GM18511 (cell line): Measurements from ENCODE around the gene PSMD6.
A peak's percentile ranks its signal among the peaks of the same experiment; 100 is the strongest.

ENCODE experiments used
- ATAC-seq: cut with Tn5 transposase; IDR thresholded peaks from one replicate; pipeline ENCODE4 v1.9.1; 2021; ENCODE audit warnings: mild to moderate bottlenecking, moderate library complexity; ENCODE audit not compliant: unreplicated experiment

Gene PSMD6

DNA sequence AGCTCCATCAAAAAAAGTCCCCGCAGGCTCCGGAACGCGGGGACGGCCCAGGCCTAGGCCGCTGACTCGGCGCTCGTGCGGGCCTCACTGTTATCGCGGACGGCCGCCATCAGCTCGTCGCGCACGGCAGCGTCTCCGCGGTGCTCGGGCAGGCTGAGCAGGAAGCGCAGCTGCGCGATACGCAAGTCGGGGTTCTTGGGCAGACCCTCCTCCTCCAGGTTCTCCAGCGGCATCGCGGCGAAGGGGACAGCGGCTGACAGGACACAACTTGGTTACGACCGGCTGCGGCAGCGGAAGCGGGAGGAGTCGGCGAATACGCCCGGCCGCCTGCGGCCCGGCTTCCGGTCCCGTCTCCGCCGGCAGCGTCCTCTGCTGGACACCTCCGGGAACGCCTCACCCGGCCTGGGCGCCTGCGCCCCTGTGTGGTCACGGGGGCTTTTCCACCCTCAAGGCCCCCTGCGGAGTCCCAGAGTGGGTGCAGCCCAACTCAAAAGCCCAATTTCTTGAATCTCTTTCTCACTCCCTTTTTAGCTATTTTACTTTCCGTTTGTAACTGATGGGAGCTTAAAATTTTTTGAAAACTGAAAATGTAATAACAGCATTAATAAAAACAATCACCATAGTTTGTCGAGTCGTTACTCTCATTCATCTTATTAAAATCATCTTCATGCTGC, at the start of gene PSMD6:
Gene PSMD6 (minus strand): TSS at position 308 of the 674 bp plus-strand sequence. CDS start 75 bp downstream, at position 233.
- peak; percentile 97 for ATAC-seq

DNA sequence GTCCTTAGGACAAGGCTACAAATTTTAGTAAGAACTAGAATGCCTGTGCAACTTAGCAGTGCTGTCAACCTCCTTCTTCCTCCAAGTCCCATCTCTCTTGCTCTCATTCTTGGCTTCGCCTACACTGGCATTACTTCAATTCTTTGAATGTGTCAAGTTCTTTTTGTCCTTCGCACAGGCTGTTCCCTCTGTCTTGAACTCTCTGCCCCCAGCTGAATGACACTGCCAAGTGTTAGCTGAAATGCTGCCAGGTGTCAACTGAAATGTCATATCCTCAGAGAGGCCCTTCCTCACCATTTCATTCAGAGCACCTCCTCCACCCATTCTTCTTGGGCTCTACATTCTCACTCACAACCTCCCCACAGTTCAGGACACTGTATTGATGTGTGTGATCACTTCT, 48.8 kb upstream of the PSMD6 start:
- ATAC-seq = no peak

DNA sequence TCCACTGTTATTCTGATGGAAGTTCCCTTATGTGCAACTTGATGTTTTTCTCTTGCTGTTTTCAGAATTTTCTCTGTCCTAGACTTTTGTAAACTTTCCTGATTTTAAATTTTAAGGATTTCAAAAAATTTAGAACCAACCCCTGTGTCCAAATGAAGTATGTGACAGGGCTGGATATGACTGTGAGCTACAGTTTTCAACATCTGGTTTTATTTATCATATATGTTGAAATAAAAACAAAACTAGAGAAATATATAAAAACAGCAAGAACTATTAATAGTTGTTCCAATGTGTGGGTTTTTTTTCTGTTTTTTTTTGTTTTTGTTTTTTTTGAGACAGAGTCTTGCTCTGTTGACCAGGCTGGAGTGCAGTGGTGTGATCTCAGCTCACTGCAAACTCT, 47.4 kb upstream of the PSMD6 start:
- no peak for ATAC-seq

DNA sequence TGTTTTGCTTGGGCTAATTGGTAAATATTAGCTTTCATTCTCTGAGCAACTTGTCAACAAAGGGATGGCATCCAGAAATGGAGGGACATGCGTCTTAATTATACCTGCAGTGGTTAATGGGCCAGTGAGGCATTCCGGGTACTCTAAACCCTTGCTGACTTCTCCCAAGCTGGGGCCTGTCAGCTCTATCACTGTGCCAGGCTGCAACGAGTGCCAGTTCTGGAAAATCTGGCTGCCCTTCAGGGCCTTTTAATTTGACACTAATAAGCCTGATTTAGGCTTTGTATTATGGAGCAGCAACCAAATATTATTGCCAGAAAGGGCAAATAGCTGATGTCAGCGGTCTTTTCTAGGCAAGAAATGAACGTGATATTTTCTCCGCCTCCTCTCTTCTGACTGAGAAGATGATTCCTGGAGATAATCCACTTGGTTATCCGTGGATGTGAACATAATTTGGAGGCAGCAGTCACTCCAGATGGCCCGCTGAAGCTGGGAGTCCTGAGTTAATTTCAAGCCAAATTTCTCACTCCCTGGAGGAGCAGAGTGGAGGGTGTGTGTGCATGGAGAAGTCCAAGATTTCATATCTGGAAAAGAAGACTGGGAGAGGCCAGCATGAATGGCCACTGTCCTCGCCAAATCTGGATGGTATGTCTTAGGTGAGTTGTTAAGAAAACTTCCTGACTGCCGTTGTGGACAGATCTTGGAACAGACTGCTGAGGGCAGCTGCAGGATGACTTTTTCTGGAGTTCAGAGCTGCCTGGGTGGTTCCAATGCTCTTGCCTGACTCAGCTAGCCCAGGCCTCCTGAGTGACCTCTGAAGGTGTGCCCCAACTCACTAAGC, 44.4 kb upstream of the PSMD6 start:
- no peak for ATAC-seq

DNA sequence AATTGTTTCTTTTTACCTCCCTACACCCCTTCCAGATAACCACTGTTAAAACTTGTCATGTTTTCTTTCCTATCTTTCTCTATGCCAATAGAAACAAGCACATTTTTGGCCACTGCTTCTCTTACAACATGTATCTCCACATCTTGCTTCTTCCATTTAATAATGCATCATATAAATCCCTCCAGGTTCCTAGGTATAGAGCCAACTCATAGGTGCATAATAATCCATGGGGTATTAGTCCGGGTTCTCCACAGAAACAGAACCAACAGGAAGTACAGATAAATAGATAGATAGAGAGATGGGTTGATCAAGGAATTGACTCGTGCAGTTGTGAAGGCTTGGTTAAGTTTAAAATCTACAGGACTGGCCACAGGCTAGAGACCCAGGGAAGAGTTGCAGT, 41.5 kb upstream of the PSMD6 start:
- no peak for ATAC-seq

DNA sequence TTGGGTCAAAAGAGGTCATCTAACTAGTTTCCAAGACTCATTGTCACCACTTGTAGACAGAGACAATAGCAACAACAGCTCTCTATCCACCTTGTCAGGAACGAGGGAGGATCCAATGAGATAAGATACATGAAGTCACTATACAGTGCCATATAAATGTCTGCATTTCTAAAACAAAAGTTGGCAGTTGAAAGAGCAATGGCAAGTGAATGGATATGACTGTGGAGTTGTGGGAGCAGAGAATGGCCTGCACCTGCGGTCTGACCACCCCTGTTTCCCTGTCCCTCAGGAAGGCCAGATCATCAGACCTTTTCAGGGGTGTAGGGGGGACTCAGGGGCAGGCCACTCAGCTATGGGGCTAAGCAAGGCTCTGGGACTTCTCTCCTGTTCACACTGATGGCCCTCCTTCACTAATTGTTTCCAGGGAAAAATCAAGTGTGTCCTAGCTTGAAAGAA, 40.7 kb upstream of the PSMD6 start:
- ATAC-seq = no peak

DNA sequence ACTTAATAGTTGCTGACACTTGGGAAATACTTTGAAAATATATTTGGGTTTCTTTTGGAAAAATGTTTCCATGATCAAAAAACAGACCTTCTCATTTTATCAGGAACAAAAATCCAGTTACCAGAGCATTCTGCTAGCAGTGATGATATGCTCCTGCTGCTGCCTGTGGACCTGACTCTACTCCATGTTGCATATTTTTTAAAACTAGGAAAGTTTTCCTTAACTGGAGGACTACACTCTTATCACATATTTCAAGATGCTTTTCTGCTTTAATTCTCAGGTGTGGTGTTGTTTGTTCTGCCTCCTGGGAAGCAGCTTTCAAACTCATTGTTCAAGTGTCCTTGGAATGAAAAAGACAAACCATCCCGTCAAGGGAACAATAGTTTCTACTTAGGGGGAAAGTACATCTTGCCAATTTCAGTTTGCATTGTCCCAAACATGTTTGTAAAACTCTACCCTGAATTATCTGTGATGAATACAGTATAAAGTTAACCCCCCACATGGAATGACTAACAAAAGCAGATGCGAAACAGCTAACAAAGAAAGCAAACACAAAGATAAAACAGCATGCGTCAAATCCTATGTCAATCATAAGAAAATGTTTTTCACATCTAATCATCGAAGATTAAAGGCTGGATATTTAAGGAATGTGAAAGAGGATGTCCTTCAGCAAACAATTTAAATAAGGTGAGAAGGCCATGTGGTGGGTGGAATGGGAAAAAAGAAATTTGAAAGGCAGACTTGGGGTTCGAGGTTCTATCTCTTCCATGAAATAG, 40.1 kb upstream of the PSMD6 start:
- no peak for ATAC-seq

DNA sequence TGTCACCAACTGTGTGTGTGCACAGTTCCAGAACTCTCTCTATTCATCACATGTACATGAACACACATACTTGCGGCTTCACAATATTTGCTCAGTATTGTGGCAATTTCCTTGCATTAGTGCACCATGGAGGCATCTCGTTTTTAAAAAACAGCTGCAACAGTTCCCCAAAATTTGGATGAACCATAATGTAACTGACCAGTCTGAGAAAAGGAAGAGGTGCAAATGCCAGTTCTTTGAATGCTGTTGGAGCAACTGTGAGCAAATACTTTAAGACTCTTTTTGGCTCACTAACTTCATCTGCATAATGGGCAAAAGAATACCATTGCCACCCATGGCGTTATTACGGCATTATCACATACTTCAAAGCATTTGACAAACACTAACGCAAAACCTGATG, 38.3 kb upstream of the PSMD6 start:
- no peak for ATAC-seq

DNA sequence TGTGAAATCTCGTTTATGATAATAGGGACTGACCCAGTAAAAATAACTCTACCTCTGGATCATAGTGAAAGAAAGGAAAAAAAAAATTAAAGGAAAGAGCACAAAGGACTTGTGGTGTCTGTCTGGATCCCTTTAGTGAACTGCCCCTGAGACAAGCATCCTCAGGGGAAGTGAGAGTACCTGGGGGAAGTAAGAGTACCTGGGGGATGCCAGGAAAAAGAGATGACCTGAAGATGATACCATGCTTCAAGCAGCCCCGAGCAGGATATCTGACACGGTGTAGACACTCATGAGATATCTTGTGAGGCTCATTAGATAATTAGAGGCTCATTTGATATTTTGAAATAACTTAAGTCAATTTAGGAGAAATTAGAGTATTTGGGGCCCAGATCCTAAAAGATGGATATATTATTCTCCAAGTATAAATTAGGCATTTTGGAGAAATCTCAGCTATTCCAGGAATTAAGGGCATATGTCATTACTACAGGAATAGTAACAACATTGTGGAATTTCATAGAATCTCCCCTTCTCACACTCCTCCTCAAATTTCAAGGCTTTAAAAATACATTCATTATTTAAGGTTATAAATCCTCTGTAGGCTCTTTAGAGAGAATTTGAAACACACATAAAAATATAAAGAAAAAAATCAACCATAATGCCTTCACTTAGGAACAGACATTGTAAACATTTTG, 36.3 kb upstream of the PSMD6 start:
- ATAC-seq = no peak

DNA sequence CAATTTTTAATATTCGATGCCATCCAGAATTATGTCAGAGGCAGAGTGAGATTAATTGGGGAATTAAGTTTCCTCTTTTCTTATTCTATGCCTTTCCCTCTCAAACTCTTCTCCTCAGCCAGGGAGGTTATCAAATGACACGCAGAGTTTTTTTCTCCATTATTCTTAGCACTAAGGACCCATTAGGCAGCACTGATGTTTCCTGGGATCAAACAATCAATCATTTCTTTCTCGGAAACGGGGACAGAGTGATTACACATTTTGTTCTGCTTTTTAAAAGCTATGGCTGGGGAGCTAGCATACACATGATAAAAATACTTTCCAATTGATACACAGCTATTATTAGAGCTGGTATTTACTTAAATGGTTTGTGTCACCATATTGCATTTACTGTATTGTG, 35.3 kb upstream of the PSMD6 start:
- no peak for ATAC-seq

DNA sequence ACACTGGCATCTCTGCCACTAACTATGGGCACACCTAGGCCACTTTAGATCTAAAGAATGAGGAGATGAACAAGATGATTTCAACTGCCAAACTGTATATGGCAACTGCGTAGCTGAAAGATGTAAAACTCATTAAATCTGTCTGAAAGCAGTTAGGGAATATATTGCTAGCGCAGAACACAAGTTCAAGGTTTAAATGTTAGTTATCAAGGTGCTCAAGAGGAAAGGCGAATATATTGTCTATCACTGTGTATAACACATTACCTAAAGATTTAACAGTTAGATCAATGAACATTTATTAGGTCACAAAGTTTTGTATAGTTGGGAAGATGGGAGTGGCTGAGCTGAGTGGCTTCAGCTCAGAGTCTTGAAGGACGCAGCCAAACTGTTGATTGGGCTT, 33.9 kb upstream of the PSMD6 start:
- no peak for ATAC-seq

DNA sequence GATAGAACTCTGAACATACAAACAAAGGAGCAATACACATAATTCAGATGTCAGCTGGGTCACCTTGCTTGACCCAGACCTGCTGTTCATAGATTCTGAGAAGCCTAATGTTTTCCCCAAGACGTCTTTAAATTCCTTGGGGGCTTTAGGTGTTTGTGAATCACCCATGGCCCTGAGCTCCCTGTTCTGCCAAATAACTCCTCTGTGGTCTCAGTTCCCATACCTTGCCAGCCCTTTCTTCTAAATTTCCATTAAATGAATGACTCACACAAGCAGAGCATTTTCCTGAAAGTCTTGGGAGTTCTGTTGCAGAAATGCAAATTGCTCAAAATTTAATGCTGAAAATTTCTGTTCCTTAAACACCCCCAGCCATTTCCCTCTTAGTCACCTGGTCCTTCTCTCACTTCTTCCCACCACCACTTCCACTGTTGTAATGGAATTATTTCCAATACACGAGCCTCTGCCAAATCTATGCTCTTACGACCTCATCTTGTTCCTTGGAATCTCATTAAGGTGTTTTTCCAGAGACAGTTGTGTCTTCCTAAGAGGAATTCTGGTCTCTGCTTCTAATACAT, 33.4 kb upstream of the PSMD6 start:
- no peak for ATAC-seq

DNA sequence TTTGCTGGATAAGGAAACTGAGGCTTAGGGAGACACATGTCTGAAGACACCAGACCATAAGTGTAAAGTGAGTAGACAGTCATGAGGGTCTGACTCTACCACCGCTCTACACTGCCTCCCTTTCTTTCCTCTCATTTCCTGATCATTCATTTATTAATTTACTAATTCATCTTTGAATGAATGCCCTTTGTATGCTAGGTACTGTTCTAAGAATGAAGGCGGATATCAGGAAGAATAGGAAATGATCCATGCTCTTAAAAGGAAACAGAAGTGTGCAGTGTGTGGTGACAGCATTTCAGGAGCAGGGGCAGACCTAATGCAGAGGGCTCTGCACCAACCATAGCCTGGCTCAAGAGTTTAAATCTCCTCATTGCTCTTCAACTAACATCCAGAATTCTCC, 31.8 kb upstream of the PSMD6 start:
- ATAC-seq = no peak

DNA sequence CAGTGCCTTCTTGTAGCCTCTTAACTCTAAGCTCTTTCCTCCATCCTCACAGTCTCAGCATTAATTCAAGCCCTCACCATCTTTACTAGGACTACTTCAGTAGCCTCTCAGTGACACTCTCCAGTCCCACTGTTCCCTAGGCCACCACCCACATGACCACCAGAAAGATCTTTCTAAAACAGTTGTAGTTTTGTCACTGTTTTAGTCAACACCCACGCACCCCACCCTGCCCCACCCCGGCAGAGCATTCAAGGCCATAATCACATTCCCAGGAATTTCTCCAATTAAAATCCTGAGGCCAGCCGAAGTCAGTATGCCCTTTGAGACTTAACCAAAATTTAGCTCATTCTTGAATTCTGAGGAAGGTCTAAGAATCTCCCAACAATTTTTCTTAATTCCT, 31.2 kb upstream of the PSMD6 start:
- ATAC-seq = no peak

DNA sequence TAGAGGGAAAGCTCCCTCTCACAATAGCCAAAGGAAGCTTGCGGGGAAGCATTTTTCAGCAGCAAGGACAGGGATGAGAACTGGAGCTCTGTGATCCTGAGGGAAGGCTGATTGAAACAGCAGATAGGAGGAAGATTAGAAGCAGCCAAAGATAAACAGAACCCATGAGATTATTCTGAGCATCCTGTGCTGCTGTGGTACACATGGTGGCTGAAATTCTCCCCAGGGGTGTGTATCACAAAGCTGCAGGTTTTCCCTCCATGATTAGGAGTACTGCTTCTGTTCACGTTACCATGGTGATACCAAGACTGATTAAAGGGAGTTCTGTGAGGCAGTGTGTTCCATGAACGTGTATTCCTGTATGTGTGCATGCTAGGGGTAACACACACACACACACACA, 30.3 kb upstream of the PSMD6 start:
- ATAC-seq = no peak

DNA sequence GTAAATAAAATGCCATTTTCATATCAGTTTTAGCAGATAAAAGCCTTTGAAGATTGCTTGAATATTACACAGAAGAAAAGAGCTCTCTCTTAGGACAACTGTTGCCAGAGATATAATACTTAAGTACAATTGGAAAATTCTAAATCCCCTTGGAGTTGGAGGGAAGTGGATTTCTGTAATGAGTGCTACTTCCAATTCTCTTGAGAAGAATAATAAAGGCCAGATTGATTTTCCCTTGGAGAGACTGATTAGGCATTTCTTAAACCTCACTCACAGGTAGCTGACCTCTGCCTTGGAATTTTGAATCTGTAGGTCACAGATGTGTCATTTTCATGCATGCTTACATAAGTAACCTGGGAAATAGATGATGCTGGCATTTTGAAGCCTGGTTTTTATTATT, 29.8 kb upstream of the PSMD6 start:
- no peak for ATAC-seq

DNA sequence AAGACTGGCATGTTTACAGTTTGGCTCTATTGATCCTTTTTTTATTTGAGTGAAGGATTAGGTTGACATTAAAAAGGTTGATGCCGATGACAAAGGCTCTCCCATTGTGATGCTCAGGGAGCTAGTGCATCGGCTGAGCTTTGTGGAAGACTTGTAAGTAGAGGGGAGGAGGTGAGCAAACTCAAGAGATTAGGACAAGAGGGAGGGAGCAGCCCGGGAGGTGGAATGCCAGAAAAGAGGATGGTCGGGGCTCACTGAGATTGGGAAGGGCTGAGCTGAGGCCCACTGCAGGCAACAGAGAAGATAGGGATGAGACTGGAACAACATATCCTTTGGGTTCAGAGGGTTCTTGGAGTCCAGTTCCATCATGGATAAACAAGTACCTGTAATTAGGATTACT, 26.5 kb upstream of the PSMD6 start:
- ATAC-seq = no peak

DNA sequence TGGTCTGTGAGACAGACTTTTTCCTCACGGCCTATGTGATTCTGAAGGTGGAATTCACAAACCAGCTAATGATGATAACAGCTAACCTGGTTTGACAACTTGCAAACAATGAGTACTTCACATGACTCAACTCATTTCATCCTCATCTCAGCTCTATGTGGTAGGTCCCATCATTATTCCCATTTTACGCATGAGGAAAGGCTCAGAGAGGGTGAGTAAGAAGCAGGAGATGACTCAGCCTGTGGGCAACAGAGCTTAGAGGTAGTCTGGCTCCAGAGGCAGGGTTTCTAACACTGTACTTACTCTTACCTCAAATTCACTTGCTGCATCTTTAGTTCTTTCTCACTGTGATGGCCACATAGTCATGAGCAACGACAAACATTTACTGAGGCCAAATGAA, 25.8 kb upstream of the PSMD6 start:
- ATAC-seq = no peak

DNA sequence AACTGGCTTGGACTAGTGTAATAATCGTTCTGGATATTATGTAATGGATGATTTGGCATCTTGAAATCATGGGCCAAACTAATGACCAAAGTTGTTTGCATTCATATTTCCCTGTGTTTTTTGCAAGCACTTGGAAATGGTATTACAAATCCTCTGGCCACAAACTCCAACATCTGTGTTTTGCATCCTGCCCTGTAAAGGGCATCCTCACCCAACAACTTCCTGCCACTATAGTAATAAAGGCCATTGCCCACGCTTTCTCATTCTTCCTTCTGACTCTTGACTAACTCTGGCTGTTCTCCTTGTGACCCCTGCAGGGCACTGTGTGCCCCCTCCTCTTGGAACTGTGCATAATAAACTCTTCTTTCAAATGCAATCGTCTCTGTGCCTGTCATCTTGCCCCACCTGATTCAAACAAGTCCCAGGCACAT, 25.4 kb upstream of the PSMD6 start:
- no peak for ATAC-seq

DNA sequence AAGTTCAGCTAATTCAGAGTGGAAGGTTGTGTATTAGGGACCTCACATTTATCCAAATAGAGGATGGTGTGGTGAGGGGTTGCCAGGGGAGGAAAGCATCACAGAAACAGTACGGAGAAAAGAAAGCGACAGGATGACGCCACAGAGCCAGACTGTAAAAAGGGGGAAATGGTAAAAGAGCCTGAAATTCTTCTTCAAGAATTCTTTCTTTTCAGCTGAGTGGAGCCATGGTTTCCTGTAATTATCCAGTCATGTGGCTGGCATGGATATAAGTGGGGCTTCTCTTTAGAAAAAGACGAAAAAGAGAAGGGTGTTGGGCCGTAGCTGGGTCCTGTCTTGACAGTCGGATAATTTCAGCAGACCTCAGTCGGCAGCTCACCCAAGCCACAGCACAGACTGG, 24.5 kb upstream of the PSMD6 start:
- no peak for ATAC-seq
